Measurements from ENCODE around the gene FBN1.

DNA sequence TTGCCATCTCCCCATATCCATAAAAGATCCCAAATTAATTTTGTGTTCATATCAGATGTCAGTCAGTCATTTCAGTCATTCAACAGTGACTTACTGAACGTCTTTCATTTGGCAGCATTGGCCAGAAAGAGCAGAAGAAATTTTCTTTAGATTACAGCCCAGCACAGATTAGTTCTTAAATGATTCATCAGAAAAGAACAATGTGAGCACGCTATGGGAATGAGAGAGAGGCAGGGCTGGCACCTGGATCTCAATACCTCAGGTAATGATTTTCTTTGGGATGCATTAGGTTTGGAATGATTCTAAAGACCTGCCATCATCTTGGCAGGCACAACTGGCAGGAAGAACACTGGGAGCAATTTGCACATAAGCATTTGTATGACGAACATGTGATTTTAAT is 41.6 kb downstream of the FBN1 start:
- no peak for TF ChIP-seq RAD21 (conservative IDR thresholded peaks at IDR 0.05 in 1 of 2, IDR thresholded peaks at IDR 0.05 in 1 of 2)
- no peak for TF ChIP-seq NFE2L2 (conservative IDR thresholded peaks at IDR 0.05; ENCODE audit: low read length)
